B cell (primary cell): ENCODE measurements around the gene ANKRD33. TPM values are rescaled to one million over a fixed set of nuclear protein-coding genes. Genes with fewer than 3 reads are reported as not detected.

Experiments used
- ATAC-seq: fragments of 200-7000 bp; cut with Tn5 transposase; one replicate; pipeline ENCODE4 v1.10.0; 2021; ENCODE audit warnings: low read depth, mild to moderate bottlenecking, moderate number of reproducible peaks, moderate library complexity
- CTCF ChIA-PET: fragments of 350-600 bp; sonication (Branson Sonifier 250); formaldehyde crosslinking; loops from one replicate; lab custom pipeline; 2021; ENCODE audit warnings: antibody characterized with exemption, inconsistent platforms; lab: Charles Lee
- POLR2A ChIA-PET: fragments of 350-600 bp; sonication (Branson Sonifier 250); formaldehyde crosslinking; loops from one replicate; lab custom pipeline; 2021; ENCODE audit warnings: antibody characterized with exemption; lab: Charles Lee
- DNase-seq: peaks from one replicate; pipeline ENCODE4 v3.0.0; 2013
- H2AFZ ChIP-seq: 2 replicates; pipeline ENCODE4 v1.6.1; 2012; ENCODE audit warnings: mild to moderate bottlenecking, low read depth, low read length; ENCODE audit not compliant: insufficient read depth, poor library complexity, severe bottlenecking
- H3K27ac ChIP-seq, 2 donors: 1 replicate in 1 of 2; 2 replicates in 1 of 2; pipeline ENCODE4 v1.5.1; 2012 to 2013; ENCODE audit warnings: low read length in 2 of 2, mild to moderate bottlenecking in 2 of 2, moderate library complexity in 1 of 2
- H3K27me3 ChIP-seq, 4 experiments: fragments of 200-600 bp in 1 of 4; sonication (generic) in 1 of 4; replicated peaks in 1 of 4; 1 replicate in 2 of 4; 2 replicates in 2 of 4; pipeline versions ENCODE4 v1.6.1 to v1.7.0; 2013 to 2016; ENCODE audit warnings: low read length in 3 of 4, mild to moderate bottlenecking in 2 of 4, mixed read lengths in 1 of 4, moderate library complexity in 1 of 4; ENCODE audit not compliant: insufficient read depth in 4 of 4, control insufficient read depth in 3 of 4; ENCODE audit errors: control extremely low read depth in 1 of 4
- H3K36me3 ChIP-seq, 2 experiments: replicated peaks in 1 of 2; 1 replicate in 1 of 2; 2 replicates in 1 of 2; pipeline versions ENCODE4 v1.6.1 to v1.7.1; 2013; ENCODE audit warnings: low read length in 1 of 2; ENCODE audit not compliant: insufficient read depth in 2 of 2, control insufficient read depth in 1 of 2; ENCODE audit errors: control extremely low read depth in 1 of 2, extremely low read depth in 1 of 2
- H3K4me1 ChIP-seq, 2 donors: fragments of 200-600 bp in 1 of 2; sonication (generic) in 1 of 2; 1 replicate in 1 of 2; 2 replicates in 1 of 2; pipeline versions ENCODE4 v1.5.1 to v1.6.1; 2013 to 2017; ENCODE audit warnings: low read length in 2 of 2; ENCODE audit not compliant: control insufficient read depth in 2 of 2, insufficient read depth in 2 of 2
- H3K4me2 ChIP-seq: replicated peaks from 2 replicates; pipeline ENCODE3; 2012; ENCODE audit warnings: mild to moderate bottlenecking, low read depth, low read length; ENCODE audit not compliant: poor library complexity, severe bottlenecking
- H3K4me3 ChIP-seq, 5 experiments: fragments of 200-600 bp in 1 of 5; sonication (generic) in 1 of 5; 1 replicate in 3 of 5; 2 replicates in 2 of 5; pipeline versions ENCODE4 v1.5.1 to v1.7.0; 2011 to 2016; ENCODE audit warnings: low read length in 4 of 5, mild to moderate bottlenecking in 4 of 5, low read depth in 2 of 5, control low read depth in 1 of 5, moderate library complexity in 1 of 5; ENCODE audit not compliant: insufficient read depth in 1 of 5; ENCODE audit errors: control extremely low read depth in 1 of 5, extremely low read depth in 1 of 5
- H3K79me2 ChIP-seq: fragments of 200-600 bp; sonication (generic); one replicate; pipeline ENCODE4 v1.6.0; 2016; ENCODE audit warnings: low read length; ENCODE audit not compliant: control insufficient read depth, insufficient read depth
- H3K9ac ChIP-seq: fragments of 200-600 bp; sonication (generic); 2 replicates; pipeline ENCODE4 v1.6.1; 2017; ENCODE audit warnings: mild to moderate bottlenecking, low read length, moderate library complexity
- H3K9me3 ChIP-seq, 3 donors: one replicate each; pipeline versions ENCODE4 v1.6.1 to v1.7.1; 2013; ENCODE audit warnings: low read length in 2 of 3; ENCODE audit not compliant: control insufficient read depth in 2 of 3, insufficient read depth in 1 of 3; ENCODE audit errors: control extremely low read depth in 1 of 3
- H4K20me1 ChIP-seq: 2 replicates; pipeline ENCODE4 v1.6.0; 2012; ENCODE audit warnings: mild to moderate bottlenecking, low read length; ENCODE audit not compliant: insufficient read depth, control insufficient read depth, poor library complexity, severe bottlenecking
- H3K27ac Mint-ChIP-seq: one replicate; pipeline ENCODE4 v1.8.0; 2021; ENCODE audit warnings: mixed read lengths
- H3K27me3 Mint-ChIP-seq: one replicate; pipeline ENCODE4 v1.8.0; 2021; ENCODE audit warnings: mixed read lengths
- H3K4me1 Mint-ChIP-seq: one replicate; pipeline ENCODE4 v1.8.0; 2021; ENCODE audit warnings: mixed read lengths
- H3K4me3 Mint-ChIP-seq: one replicate; pipeline ENCODE4 v1.8.0; 2021; ENCODE audit warnings: mixed read lengths
- H3K9me3 Mint-ChIP-seq: one replicate; pipeline ENCODE4 v1.8.0; 2022; ENCODE audit warnings: mixed read lengths; ENCODE audit not compliant: insufficient read depth
- CTCF ChIP-seq: fragments of 200-600 bp; IDR thresholded peaks from one replicate; pipeline ENCODE4 v1.8.0; 2022; ENCODE audit warnings: antibody characterized with exemption, mild to moderate bottlenecking
- EZH2 ChIP-seq: IDR thresholded peaks from 2 replicates; pipeline ENCODE4 v1.6.1; 2012; ENCODE audit warnings: borderline replicate concordance, low read depth, mild to moderate bottlenecking, moderate library complexity, low read length; ENCODE audit not compliant: insufficient read depth, poor library complexity, severe bottlenecking
- WGBS: methylation state at CpG from one replicate; pipeline ENCODE4 v1.1.5; 2013; ENCODE audit warnings: missing lambda C conversion rate; ENCODE audit not compliant: insufficient coverage; 5-methylcytosine and 5-hydroxymethylcytosine counted together
- intact Hi-C: fragments of 100-400 bp; cut with micrococcal nuclease; formaldehyde crosslinking; loops from one replicate; pipeline ENCODE4 v1.10.0; 2022
- polyA plus RNA-seq: library from polyadenylated mRNA; depleted of rRNA; stranded (reverse); fragments of >200 nt; gene quantifications from 2 replicates; pipeline ENCODE4 v1.2.3, GENCODE V29; 2012
- total RNA-seq, 2 donors: library from RNA; stranded (reverse); fragments of 120-200 nt in 1 of 2; gene quantifications; 1 replicate in 1 of 2; 2 replicates in 1 of 2; pipeline versions ENCODE4 v1.2.3 to v1.2.4, GENCODE V29; 2013 to 2022

Gene ANKRD33
- total and polyA plus RNA-seq, 2 donors (not counting 1 experiment from before 2014, with no cell fraction given) = not detected

GRCh38 chr12:51908876-51909592 lies 21.1 kb downstream of the ANKRD33 start:
- TF ChIP-seq CTCF = no peak
- TF ChIP-seq EZH2 = no peak
- peaks cover 0 to 23% (median 16%) of the 10 kb centered on the region in 4 experiments for H3K27me3 ChIP-seq
- WGBS = 89% methylated on average over 6 of the region's 9 CpGs
- Mint-ChIP-seq H3K4me1 (peaks cover 4% of the 10 kb centered on the region), H3K27me3 (peaks cover 46% of the 10 kb centered on the region), H3K4me3 (no peak overlapping the region), H3K27ac (no peak overlapping the region), H3K9me3 (no peaks in the 10 kb centered on the region)
- H3K4me2 ChIP-seq = no peak overlapping the region
- no peak overlapping the region for H2AFZ ChIP-seq
- no peak overlapping the region for H3K9ac ChIP-seq
- DNase-seq (no peak), ATAC-seq (no peak)
- H3K9me3 ChIP-seq = no peaks in the 10 kb centered on the region
- ChIA-PET CTCF (interaction anchor here (2.0 kb wide), 1 partner anchor 14 kb away, joined by 7 read pairs; no protein-coding TSS in a partner anchor), POLR2A (no interaction called here)
- intact Hi-C loops = no loop called here
- H3K4me1 ChIP-seq = peaks cover 0 to 10% of the 10 kb centered on the region in 2 donors
- H3K36me3 ChIP-seq = no peaks in the 10 kb centered on the region
- H3K4me3 ChIP-seq = no peak overlapping the region
- H3K79me2 ChIP-seq = no peaks in the 10 kb centered on the region
- no peak overlapping the region for H3K27ac ChIP-seq
- H4K20me1 ChIP-seq = no peaks in the 10 kb centered on the region

- Histone ChIP-seq H3K27ac (no peak overlapping the region), H3K36me3 (no peaks in the 10 kb centered on the region), H2AFZ (no peak overlapping the region), H4K20me1 (no peaks in the 10 kb centered on the region), H3K4me2 (no peak overlapping the region), H3K4me1 (peaks cover 0 to 10% of the 10 kb centered on the region in 2 donors), H3K9me3 (no peaks in the 10 kb centered on the region), H3K27me3 (peaks cover 0 to 23% (median 16%) of the 10 kb centered on the region in 4 experiments), H3K79me2 (no peaks in the 10 kb centered on the region), H3K9ac (no peak overlapping the region), H3K4me3 (no peak overlapping the region)
- no peaks in the 10 kb centered on the region for H3K9me3 Mint-ChIP-seq
- peaks cover 45% of the 10 kb centered on the region for H3K27me3 Mint-ChIP-seq
- TF ChIP-seq EZH2 (no peak), CTCF (no peak)
- ChIA-PET CTCF (no interaction called here), POLR2A (no interaction called here)
- H3K27ac Mint-ChIP-seq = no peak overlapping the region
- H3K4me1 Mint-ChIP-seq = peaks cover 4% of the 10 kb centered on the region
- WGBS = 72% methylated on average over 3 of the region's 6 CpGs
- intact Hi-C loops = no loop called here
- DNase-seq = no peak
- no peak overlapping the region for H3K4me3 Mint-ChIP-seq
- no peak for ATAC-seq
Observed at GRCh38 chr12:51910168-51910567, 22.3 kb downstream of the ANKRD33 start.
